NB4 (cell line): ENCODE measurements around the gene MYB.
"Not testable (repeated sequence)": the region's sequence is repeated elsewhere in the genome, so short reads cannot be mapped to it uniquely, and the experiment has no call there.

Experiments used
- DNase-seq: peaks from one replicate; pipeline ENCODE4 v3.0.0; 2010; ENCODE audit warnings: low read depth
- H3K4me3 ChIP-seq: one replicate; pipeline ENCODE4 v1.5.1; 2011; ENCODE audit warnings: mild to moderate bottlenecking, low read depth, low read length, moderate library complexity
- CTCF ChIP-seq: IDR thresholded peaks from one replicate; pipeline ENCODE4 v1.5.1; 2012; ENCODE audit warnings: low read depth, low read length
- MAX ChIP-seq: IDR thresholded peaks from 2 replicates; pipeline ENCODE4 v1.6.1; 2011; ENCODE audit warnings: low read depth, low read length
- MYC ChIP-seq: IDR thresholded peaks from 2 replicates; pipeline ENCODE4 v1.6.1; 2011; ENCODE audit warnings: low read depth, low read length
- POLR2A ChIP-seq: IDR thresholded peaks from 2 replicates; pipeline ENCODE4 v1.6.1; 2011; ENCODE audit warnings: mild to moderate bottlenecking; ENCODE audit not compliant: insufficient read length; ENCODE audit errors: extremely low read depth

Gene MYB

GRCh38 chr6:135141728-135142127 lies 39.4 kb upstream of the MYB start:
- TF ChIP-seq MAX (no peak), MYC (no peak), CTCF (no peak), POLR2A (no peak)
- no peak overlapping the region for H3K4me3 ChIP-seq
- no peak for DNase-seq

- not testable (repeated sequence) for H3K4me3 ChIP-seq, DNase-seq
These were observed 38.9 kb upstream of the MYB start for GRCh38 chr6:135142232-135142631.

- no peak overlapping the region for H3K4me3 ChIP-seq
- DNase-seq, result peak; percentile 34
- TF ChIP-seq CTCF (no peak), MAX (no peak), POLR2A (no peak), MYC (no peak)
These were observed 36.4 kb upstream of the MYB start for GRCh38 chr6:135144673-135145062.

- DNase-seq, result peak; percentile 75
- peak overlapping the region; percentile 27 for H3K4me3 ChIP-seq
- no peak for TF ChIP-seq MAX
- peak; percentile 30; the same call in 1 of the 2 replicates for TF ChIP-seq MYC
- TF ChIP-seq CTCF, result peak; percentile 66
- no peak for TF ChIP-seq POLR2A
These were observed 35.9 kb upstream of the MYB start for GRCh38 chr6:135145063-135145800.

- TF ChIP-seq POLR2A (no peak), MYC (peak; percentile 15; the same call in 1 of the 2 replicates)
- no peak overlapping the region for H3K4me3 ChIP-seq
- peak; percentile 46 for DNase-seq
These were observed 34.8 kb upstream of the MYB start for GRCh38 chr6:135146162-135146934.

GRCh38 chr6:135147637-135148592 lies 33.2 kb upstream of the MYB start:
- H3K4me3 ChIP-seq, result no peak overlapping the region
- peak; percentile 83 for DNase-seq
- peak; percentile 18 for TF ChIP-seq POLR2A
- TF ChIP-seq MAX, result 0 out of 2 replicates have a peak, but pooled peaks have one; percentile 40
- TF ChIP-seq MYC, result peak; percentile 57
- TF ChIP-seq CTCF, result no peak
